HepG2 (cell line): ENCODE measurements around the gene AGAP3. TPM values are rescaled to one million over a fixed set of nuclear protein-coding genes. Genes with fewer than 3 reads are reported as not detected.

ENCODE experiments used
- ATF1 ChIP-seq: IDR thresholded peaks from 2 replicates; pipeline ENCODE4 v1.6.1; 2016; ENCODE audit warnings: mild to moderate bottlenecking, control low read depth
- EED ChIP-seq: sonication (generic); formaldehyde crosslinking; IDR thresholded peaks from 2 replicates; pipeline ENCODE4 v1.5.0; 2020; ENCODE audit warnings: mild to moderate bottlenecking, missing genetic modification reagents
- FIP1L1 ChIP-seq: fragments of 200-400 bp; formaldehyde crosslinking; IDR thresholded peaks from 2 replicates; pipeline ENCODE4 v1.6.1; 2018; ENCODE audit warnings: low read depth, mild to moderate bottlenecking, low read length, moderate library complexity, borderline replicate concordance; ENCODE audit not compliant: insufficient read depth
- FOXP4 ChIP-seq: sonication (generic); formaldehyde crosslinking; IDR thresholded peaks from 2 replicates; pipeline ENCODE4 v1.4.0; 2020; ENCODE audit warnings: missing genetic modification reagents
- HINFP ChIP-seq: sonication (generic); formaldehyde crosslinking; IDR thresholded peaks from 2 replicates; pipeline ENCODE4 v1.4.0; 2020; ENCODE audit warnings: low read depth, mild to moderate bottlenecking, missing genetic modification reagents
- IRF2 ChIP-seq: IDR thresholded peaks from 2 replicates; pipeline ENCODE4 v1.6.1; 2018; ENCODE audit warnings: missing genetic modification reagents, missing compliant biosample characterization
- POGZ ChIP-seq: sonication (generic); formaldehyde crosslinking; IDR thresholded peaks from 2 replicates; pipeline ENCODE4 v1.4.0; 2020; ENCODE audit warnings: mild to moderate bottlenecking, missing genetic modification reagents
- TAF15 ChIP-seq: fragments of 200-400 bp; formaldehyde crosslinking; IDR thresholded peaks from one replicate; pipeline ENCODE4 v1.6.1; 2018; ENCODE audit warnings: mild to moderate bottlenecking, low read depth, low read length; ENCODE audit not compliant: poor library complexity, severe bottlenecking
- U2AF1 ChIP-seq: fragments of 200-400 bp; formaldehyde crosslinking; optimal IDR thresholded peaks from 2 replicates; pipeline ENCODE3; 2017; ENCODE audit warnings: mild to moderate bottlenecking, low read depth, low read length
- ZFP91 ChIP-seq: sonication (generic); formaldehyde crosslinking; IDR thresholded peaks from 2 replicates; pipeline ENCODE4 v1.9.0; 2022; ENCODE audit warnings: missing genetic modification reagents, mild to moderate bottlenecking, borderline replicate concordance
- ZFY ChIP-seq: sonication (generic); formaldehyde crosslinking; IDR thresholded peaks from 2 replicates; pipeline ENCODE4 v1.4.0; 2020; ENCODE audit warnings: missing genetic modification reagents
- ZMYM2 ChIP-seq: sonication (generic); formaldehyde crosslinking; IDR thresholded peaks from 2 replicates; pipeline ENCODE4 v1.8.0; 2022; ENCODE audit warnings: mild to moderate bottlenecking, missing genetic modification reagents
- ZNF230 ChIP-seq: sonication (generic); formaldehyde crosslinking; IDR thresholded peaks from 2 replicates; pipeline ENCODE4 v1.4.0; 2020; ENCODE audit warnings: mild to moderate bottlenecking, missing genetic modification reagents
- ZNF260 ChIP-seq: sonication (generic); formaldehyde crosslinking; IDR thresholded peaks from 2 replicates; pipeline ENCODE4 v1.4.0; 2020; ENCODE audit warnings: missing genetic modification reagents, low read depth, mild to moderate bottlenecking, borderline replicate concordance
- ZNF281 ChIP-seq: sonication (generic); formaldehyde crosslinking; IDR thresholded peaks from 2 replicates; pipeline ENCODE4 v1.4.0; 2020; ENCODE audit warnings: missing genetic modification reagents, borderline replicate concordance
- ZNF33B ChIP-seq: sonication (generic); formaldehyde crosslinking; IDR thresholded peaks from 2 replicates; pipeline ENCODE4 v1.5.1; 2020; ENCODE audit warnings: mild to moderate bottlenecking, missing genetic modification reagents
- ZNF430 ChIP-seq: sonication (generic); formaldehyde crosslinking; IDR thresholded peaks from 2 replicates; pipeline ENCODE4 v1.9.0; 2021; ENCODE audit warnings: mild to moderate bottlenecking, missing genetic modification reagents
- ZNF740 ChIP-seq: sonication (generic); formaldehyde crosslinking; IDR thresholded peaks from 2 replicates; pipeline ENCODE4 v1.4.0; 2020; ENCODE audit warnings: missing genetic modification reagents
- polyA plus RNA-seq, 8 experiments: library from polyadenylated mRNA; depleted of rRNA in 3 of 8; stranded (reverse) in 7 of 8; unstranded in 1 of 8; fragments of >200 nt; fragmentation: Illumina TruSeq in 4 of 8; extraction: Trizol in 4 of 8; gene quantifications; 2 replicates each; pipeline versions ENCODE4 v1.2.1 to v1.2.3, GENCODE V29; 2011 to 2016; ENCODE audit warnings: low read depth in 4 of 8, missing spikeins in 1 of 8, mixed read lengths in 1 of 8; ENCODE audit not compliant: insufficient read depth in 1 of 8
- total RNA-seq, 5 experiments: library from RNA; depleted of rRNA; stranded (reverse); fragments of >200 nt; fragmentation: Illumina TruSeq; extraction: Trizol; gene quantifications; 2 replicates each; pipeline ENCODE4 v1.2.3, GENCODE V29; 2016; ENCODE audit warnings: low read depth in 1 of 5

Gene AGAP3
- total and polyA plus RNA-seq, 2 of the 13 experiments (the other 11 are each of a cell fraction or from before 2014, with no cell fraction given): 31.3 to 61.4 TPM

- TF ChIP-seq ZNF281: no peak
- no peak for TF ChIP-seq HINFP (CRISPR knock-in tag)
- TF ChIP-seq ZNF33B (CRISPR knock-in tag): peak; percentile 70; the same call in 1 of the 2 replicates
- TF ChIP-seq ZNF430 (CRISPR knock-in tag): peak; percentile 12; the same call in 1 of the 2 replicates
- no peak for TF ChIP-seq ZNF230 (CRISPR knock-in tag)
- peak; percentile 65; the same call in 1 of the 2 replicates for TF ChIP-seq POGZ (CRISPR knock-in tag)
- TF ChIP-seq ZFP91 (CRISPR knock-in tag): peak; percentile 61; the same call in 1 of the 2 replicates
- peak; percentile 93 for TF ChIP-seq ZFY (CRISPR knock-in tag)
- TF ChIP-seq IRF2 (CRISPR knock-in tag): peak; percentile 66
- no peak for TF ChIP-seq U2AF1
- TF ChIP-seq FOXP4 (CRISPR knock-in tag): no peak
- no peak for TF ChIP-seq ATF1 (CRISPR knock-in tag)
- TF ChIP-seq EED (CRISPR knock-in tag): no peak
- TF ChIP-seq FIP1L1: no peak
- TF ChIP-seq ZNF740 (CRISPR knock-in tag): no peak
- TF ChIP-seq ZMYM2 (CRISPR knock-in tag): no peak
- peak; percentile 31 for TF ChIP-seq TAF15
- TF ChIP-seq ZNF260 (CRISPR knock-in tag): no peak
These were observed 5.6 kb upstream of the AGAP3 start, which contains the start of gene FASTK (continued) for GRCh38 chr7:151080522-151081169.
